Measurements from ENCODE around the gene CD63. TPM values are rescaled to one million over a fixed set of nuclear protein-coding genes. Genes with fewer than 3 reads are reported as not detected.

CD63 gene
- total RNA-seq, 1 experiment from 2014 or later = 409 TPM

DNA sequence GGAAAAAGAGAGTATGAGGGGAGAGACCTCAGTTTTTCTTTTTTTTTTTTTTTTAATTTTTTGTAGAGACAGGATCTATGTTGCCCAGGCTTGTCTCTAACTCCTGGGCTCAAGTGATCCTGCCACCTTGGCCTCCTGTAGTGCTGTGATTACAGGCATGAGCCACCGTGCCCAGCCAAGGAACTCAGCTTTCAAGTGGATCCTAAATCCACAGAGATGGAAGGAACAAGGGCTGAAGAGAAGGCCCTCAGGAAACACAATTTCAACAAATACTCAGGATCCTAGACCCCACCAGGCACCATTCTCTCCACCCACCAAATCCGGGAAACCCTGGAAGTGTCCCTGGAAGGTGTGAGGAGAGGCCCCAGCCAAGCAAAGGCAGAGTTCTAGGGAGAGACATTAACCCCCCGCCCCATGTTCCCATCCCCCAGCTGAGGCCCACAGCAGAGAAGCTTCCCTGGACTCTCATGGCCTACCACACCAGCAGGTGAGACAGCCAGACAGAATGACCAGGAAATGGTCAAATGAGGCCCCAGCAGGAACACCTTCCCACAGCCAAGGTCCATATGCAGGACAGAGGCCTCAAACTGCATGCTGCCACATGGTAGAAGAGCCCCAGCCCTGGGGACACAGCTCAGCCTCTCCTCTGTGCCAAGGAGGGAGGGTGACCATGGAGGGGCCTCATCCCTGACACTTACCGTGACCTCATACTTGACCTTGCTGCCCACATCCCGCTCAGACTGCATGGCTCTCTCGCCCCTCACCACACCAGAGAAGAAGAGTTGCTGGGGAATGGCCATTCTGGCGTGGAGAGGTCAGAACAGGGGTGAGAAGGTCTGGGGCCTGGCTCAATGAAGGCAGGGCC is 35.3 kb downstream of the CD63 start:
- H3K27me3 Mint-ChIP-seq (ENCODE audit: low read depth) = no peaks in the 10 kb centered on the region
- H3K9me3 Mint-ChIP-seq = no peaks in the 10 kb centered on the region
- ATAC-seq = no peak
- no peak overlapping the region for H3K27ac Mint-ChIP-seq
- POLR2A ChIA-PET = no interaction called here
- H3K36me3 Mint-ChIP-seq = peaks cover 24% of the 10 kb centered on the region
- H3K4me1 Mint-ChIP-seq = no peaks in the 10 kb centered on the region
- CTCF ChIA-PET = interaction anchor here (0.6 to 1.0 kb wide), 3 partner anchors 12 to 14 kb away, joined by 3 read pairs; partner anchors contain the start of gene ITGA7
- TF ChIP-seq, protein P1, sequence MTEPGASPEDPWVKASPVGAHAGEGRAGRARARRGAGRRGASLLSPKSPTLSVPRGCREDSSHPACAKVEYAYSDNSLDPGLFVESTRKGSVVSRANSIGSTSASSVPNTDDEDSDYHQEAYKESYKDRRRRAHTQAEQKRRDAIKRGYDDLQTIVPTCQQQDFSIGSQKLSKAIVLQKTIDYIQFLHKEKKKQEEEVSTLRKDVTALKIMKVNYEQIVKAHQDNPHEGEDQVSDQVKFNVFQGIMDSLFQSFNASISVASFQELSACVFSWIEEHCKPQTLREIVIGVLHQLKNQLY (CRISPR knock-in tag; IDR thresholded peaks at IDR 0.05) = no peak
- TF ChIP-seq ZBTB21 (CRISPR knock-in tag; IDR thresholded peaks at IDR 0.05; ENCODE audit: borderline replicate concordance) (no peak), IRF2 (CRISPR knock-in tag; IDR thresholded peaks at IDR 0.05; ENCODE audit: borderline replicate concordance, low read depth) (no peak), ETV6 (CRISPR knock-in tag; IDR thresholded peaks at IDR 0.05) (no peak), FOXP1 (CRISPR knock-in tag; IDR thresholded peaks at IDR 0.05; ENCODE audit: borderline replicate concordance) (no peak), ESRRA (CRISPR knock-in tag; IDR thresholded peaks at IDR 0.05; ENCODE audit: borderline replicate concordance) (no peak), KAT7 (CRISPR knock-in tag; IDR thresholded peaks at IDR 0.05; ENCODE audit: borderline replicate concordance) (no peak)
- TF ChIP-seq, protein P2, sequence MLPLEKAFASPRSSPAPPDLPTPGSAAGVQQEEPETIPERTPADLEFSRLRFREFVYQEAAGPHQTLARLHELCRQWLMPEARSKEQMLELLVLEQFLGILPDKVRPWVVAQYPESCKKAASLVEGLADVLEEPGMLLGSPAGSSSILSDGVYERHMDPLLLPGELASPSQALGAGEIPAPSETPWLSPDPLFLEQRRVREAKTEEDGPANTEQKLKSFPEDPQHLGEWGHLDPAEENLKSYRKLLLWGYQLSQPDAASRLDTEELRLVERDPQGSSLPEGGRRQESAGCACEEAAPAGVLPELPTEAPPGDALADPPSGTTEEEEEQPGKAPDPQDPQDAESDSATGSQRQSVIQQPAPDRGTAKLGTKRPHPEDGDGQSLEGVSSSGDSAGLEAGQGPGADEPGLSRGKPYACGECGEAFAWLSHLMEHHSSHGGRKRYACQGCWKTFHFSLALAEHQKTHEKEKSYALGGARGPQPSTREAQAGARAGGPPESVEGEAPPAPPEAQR (CRISPR knock-in tag; IDR thresholded peaks at IDR 0.05) = no peak
- TF ChIP-seq, protein P3, sequence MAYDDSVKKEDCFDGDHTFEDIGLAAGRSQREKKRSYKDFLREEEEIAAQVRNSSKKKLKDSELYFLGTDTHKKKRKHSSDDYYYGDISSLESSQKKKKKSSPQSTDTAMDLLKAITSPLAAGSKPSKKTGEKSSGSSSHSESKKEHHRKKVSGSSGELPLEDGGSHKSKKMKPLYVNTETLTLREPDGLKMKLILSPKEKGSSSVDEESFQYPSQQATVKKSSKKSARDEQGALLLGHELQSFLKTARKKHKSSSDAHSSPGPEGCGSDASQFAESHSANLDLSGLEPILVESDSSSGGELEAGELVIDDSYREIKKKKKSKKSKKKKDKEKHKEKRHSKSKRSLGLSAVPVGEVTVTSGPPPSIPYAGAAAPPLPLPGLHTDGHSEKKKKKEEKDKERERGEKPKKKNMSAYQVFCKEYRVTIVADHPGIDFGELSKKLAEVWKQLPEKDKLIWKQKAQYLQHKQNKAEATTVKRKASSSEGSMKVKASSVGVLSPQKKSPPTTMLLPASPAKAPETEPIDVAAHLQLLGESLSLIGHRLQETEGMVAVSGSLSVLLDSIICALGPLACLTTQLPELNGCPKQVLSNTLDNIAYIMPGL (CRISPR knock-in tag; IDR thresholded peaks at IDR 0.05) = no peak
- no peak overlapping the region for H3K4me3 Mint-ChIP-seq
- no peak for DNase-seq (ENCODE audit: low spot score)

DNA sequence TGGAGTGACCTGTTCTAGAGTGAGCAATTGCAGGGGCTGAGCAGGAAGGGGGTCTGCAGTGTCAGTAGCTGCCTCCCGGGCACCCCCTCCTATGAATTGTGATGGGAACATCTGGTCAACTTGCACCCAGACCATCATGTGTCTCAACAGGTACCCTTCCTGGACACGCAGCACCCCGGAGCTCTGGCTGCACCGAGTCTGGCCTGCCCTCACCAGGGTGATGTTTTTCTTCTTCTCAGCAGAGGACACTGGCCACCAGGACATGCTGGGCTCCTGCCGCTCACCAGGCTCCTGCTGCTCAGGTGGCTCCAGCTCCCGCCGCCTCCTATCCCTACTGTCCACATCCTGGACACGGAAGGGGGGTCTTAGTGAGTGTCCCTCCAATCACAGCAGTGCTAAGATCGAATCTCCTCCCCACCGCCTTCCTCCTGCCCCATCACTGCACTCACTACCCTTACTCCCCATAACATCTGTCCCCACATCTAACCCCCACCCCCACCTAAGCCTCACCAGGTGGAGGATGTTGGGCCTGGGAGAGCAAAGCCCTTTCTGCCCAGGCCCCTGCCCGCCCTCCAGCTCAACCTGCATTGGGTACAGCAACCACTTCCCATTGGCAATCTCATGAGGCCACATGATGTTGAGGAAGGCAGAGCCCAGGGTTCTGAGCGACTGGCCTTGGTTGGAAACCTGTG is 36.0 kb downstream of the CD63 start:
- Mint-ChIP-seq H3K4me1 (no peaks in the 10 kb centered on the region), H3K4me3 (no peak overlapping the region), H3K27me3 (ENCODE audit: low read depth) (no peaks in the 10 kb centered on the region), H3K27ac (no peak overlapping the region), H3K9me3 (no peaks in the 10 kb centered on the region), H3K36me3 (peaks cover 26% of the 10 kb centered on the region)
- ChIA-PET POLR2A (no interaction called here), CTCF (no interaction called here)
- no peak for DNase-seq (ENCODE audit: low spot score)
- ATAC-seq = no peak
- no peak for TF ChIP-seq RELA (CRISPR knock-in tag; IDR thresholded peaks at IDR 0.05; ENCODE audit: borderline replicate concordance)
- TF ChIP-seq, protein P4, sequence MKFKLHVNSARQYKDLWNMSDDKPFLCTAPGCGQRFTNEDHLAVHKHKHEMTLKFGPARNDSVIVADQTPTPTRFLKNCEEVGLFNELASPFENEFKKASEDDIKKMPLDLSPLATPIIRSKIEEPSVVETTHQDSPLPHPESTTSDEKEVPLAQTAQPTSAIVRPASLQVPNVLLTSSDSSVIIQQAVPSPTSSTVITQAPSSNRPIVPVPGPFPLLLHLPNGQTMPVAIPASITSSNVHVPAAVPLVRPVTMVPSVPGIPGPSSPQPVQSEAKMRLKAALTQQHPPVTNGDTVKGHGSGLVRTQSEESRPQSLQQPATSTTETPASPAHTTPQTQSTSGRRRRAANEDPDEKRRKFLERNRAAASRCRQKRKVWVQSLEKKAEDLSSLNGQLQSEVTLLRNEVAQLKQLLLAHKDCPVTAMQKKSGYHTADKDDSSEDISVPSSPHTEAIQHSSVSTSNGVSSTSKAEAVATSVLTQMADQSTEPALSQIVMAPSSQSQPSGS (CRISPR knock-in tag; IDR thresholded peaks at IDR 0.05; ENCODE audit: borderline replicate concordance, low read depth) = no peak
- TF ChIP-seq, protein P5, sequence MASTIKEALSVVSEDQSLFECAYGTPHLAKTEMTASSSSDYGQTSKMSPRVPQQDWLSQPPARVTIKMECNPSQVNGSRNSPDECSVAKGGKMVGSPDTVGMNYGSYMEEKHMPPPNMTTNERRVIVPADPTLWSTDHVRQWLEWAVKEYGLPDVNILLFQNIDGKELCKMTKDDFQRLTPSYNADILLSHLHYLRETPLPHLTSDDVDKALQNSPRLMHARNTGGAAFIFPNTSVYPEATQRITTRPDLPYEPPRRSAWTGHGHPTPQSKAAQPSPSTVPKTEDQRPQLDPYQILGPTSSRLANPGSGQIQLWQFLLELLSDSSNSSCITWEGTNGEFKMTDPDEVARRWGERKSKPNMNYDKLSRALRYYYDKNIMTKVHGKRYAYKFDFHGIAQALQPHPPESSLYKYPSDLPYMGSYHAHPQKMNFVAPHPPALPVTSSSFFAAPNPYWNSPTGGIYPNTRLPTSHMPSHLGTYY (CRISPR knock-in tag; IDR thresholded peaks at IDR 0.05) = no peak
- TF ChIP-seq IRF2 (CRISPR knock-in tag; IDR thresholded peaks at IDR 0.05; ENCODE audit: borderline replicate concordance, low read depth) = no peak
- no peak for TF ChIP-seq ZNF121 (CRISPR knock-in tag; IDR thresholded peaks at IDR 0.05)
- no peak for TF ChIP-seq NR3C1 (CRISPR knock-in tag; conservative IDR thresholded peaks at IDR 0.05; ENCODE audit: low read depth)
- TF ChIP-seq ZNF232 (CRISPR knock-in tag; IDR thresholded peaks at IDR 0.05) = no peak
- TF ChIP-seq, protein P6, sequence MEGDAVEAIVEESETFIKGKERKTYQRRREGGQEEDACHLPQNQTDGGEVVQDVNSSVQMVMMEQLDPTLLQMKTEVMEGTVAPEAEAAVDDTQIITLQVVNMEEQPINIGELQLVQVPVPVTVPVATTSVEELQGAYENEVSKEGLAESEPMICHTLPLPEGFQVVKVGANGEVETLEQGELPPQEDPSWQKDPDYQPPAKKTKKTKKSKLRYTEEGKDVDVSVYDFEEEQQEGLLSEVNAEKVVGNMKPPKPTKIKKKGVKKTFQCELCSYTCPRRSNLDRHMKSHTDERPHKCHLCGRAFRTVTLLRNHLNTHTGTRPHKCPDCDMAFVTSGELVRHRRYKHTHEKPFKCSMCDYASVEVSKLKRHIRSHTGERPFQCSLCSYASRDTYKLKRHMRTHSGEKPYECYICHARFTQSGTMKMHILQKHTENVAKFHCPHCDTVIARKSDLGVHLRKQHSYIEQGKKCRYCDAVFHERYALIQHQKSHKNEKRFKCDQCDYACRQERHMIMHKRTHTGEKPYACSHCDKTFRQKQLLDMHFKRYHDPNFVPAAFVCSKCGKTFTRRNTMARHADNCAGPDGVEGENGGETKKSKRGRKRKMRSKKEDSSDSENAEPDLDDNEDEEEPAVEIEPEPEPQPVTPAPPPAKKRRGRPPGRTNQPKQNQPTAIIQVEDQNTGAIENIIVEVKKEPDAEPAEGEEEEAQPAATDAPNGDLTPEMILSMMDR (IDR thresholded peaks at IDR 0.05) = no peak
- no peak for TF ChIP-seq FOXP1 (CRISPR knock-in tag; IDR thresholded peaks at IDR 0.05; ENCODE audit: borderline replicate concordance)
- TF ChIP-seq ZNF219 (CRISPR knock-in tag; IDR thresholded peaks at IDR 0.05; ENCODE audit: borderline replicate concordance) = no peak
- no peak for TF ChIP-seq TCF7 (CRISPR knock-in tag; IDR thresholded peaks at IDR 0.05; ENCODE audit: low read depth)

All from WTC11 (cell line).